ENCODE measurements around the gene TUBB2B. TPM values are rescaled to one million over a fixed set of nuclear protein-coding genes. Genes with fewer than 3 reads are reported as not detected.

The TUBB2B gene
- total RNA-seq, 1 donor from 2014 or later, result 158 TPM

GRCh38 chr6:3272911-3273547 lies 45.6 kb upstream of the TUBB2B start:
- no peak for DNase-seq (ENCODE audit: extremely low spot score, unreplicated experiment)
- H3K27me3 Mint-ChIP-seq, result no peaks in the 10 kb centered on the region

GRCh38 chr6:3271756-3272155 lies 44.3 kb upstream of the TUBB2B start:
- no peaks in the 10 kb centered on the region for H3K27me3 Mint-ChIP-seq
- no peak overlapping the region for H3K4me3 Mint-ChIP-seq
- H3K27ac Mint-ChIP-seq, result no peak overlapping the region
- DNase-seq (ENCODE audit: extremely low spot score, unreplicated experiment), result no peak
- H3K36me3 Mint-ChIP-seq, result peaks cover 35% of the 10 kb centered on the region
- no peak for TF ChIP-seq CTCF (conservative IDR thresholded peaks at IDR 0.05)
- no peaks in the 10 kb centered on the region for H3K9me3 Mint-ChIP-seq
- H3K4me1 Mint-ChIP-seq (ENCODE audit: unreplicated experiment), result peaks cover 6% of the 10 kb centered on the region

More at GRCh38 chr6:3272911-3273547, 45.6 kb upstream of the TUBB2B start:
- Mint-ChIP-seq H3K9me3 (no peaks in the 10 kb centered on the region), H3K36me3 (peaks cover 28% of the 10 kb centered on the region), H3K4me1 (ENCODE audit: unreplicated experiment) (no peaks in the 10 kb centered on the region), H3K4me3 (no peak overlapping the region), H3K27ac (no peak overlapping the region)
- TF ChIP-seq CTCF (conservative IDR thresholded peaks at IDR 0.05), result no peak

- H3K4me3 Mint-ChIP-seq, result no peak overlapping the region
- H3K9me3 Mint-ChIP-seq, result no peaks in the 10 kb centered on the region
- no peak for DNase-seq (ENCODE audit: extremely low spot score, unreplicated experiment)
- peaks cover 38% of the 10 kb centered on the region for H3K36me3 Mint-ChIP-seq
- H3K27ac Mint-ChIP-seq, result no peak overlapping the region
- H3K27me3 Mint-ChIP-seq, result no peaks in the 10 kb centered on the region
- H3K4me1 Mint-ChIP-seq (ENCODE audit: unreplicated experiment), result peaks cover 6% of the 10 kb centered on the region
- no peak for TF ChIP-seq CTCF (conservative IDR thresholded peaks at IDR 0.05)
Measured at GRCh38 chr6:3270258-3270657, 42.8 kb upstream of the TUBB2B start.

- no peak overlapping the region for H3K4me3 Mint-ChIP-seq
- H3K36me3 Mint-ChIP-seq, result peaks cover 38% of the 10 kb centered on the region
- no peak for TF ChIP-seq CTCF (conservative IDR thresholded peaks at IDR 0.05)
- no peak overlapping the region for H3K27ac Mint-ChIP-seq
- DNase-seq (ENCODE audit: extremely low spot score, unreplicated experiment), result no peak
- H3K9me3 Mint-ChIP-seq, result no peaks in the 10 kb centered on the region
- H3K27me3 Mint-ChIP-seq, result no peaks in the 10 kb centered on the region
- peaks cover 6% of the 10 kb centered on the region for H3K4me1 Mint-ChIP-seq (ENCODE audit: unreplicated experiment)
Measured at GRCh38 chr6:3269281-3269975, 42.0 kb upstream of the TUBB2B start.

GRCh38 chr6:3268680-3269079 lies 41.2 kb upstream of the TUBB2B start:
- TF ChIP-seq CTCF (conservative IDR thresholded peaks at IDR 0.05), result no peak
- H3K4me3 Mint-ChIP-seq, result no peak overlapping the region
- no peak for DNase-seq (ENCODE audit: extremely low spot score, unreplicated experiment)
- no peaks in the 10 kb centered on the region for H3K27me3 Mint-ChIP-seq
- no peak overlapping the region for H3K27ac Mint-ChIP-seq
- peaks cover 6% of the 10 kb centered on the region for H3K4me1 Mint-ChIP-seq (ENCODE audit: unreplicated experiment)
- H3K9me3 Mint-ChIP-seq, result no peaks in the 10 kb centered on the region
- H3K36me3 Mint-ChIP-seq, result peaks cover 35% of the 10 kb centered on the region
